Lung (tissue), 12 donors: Measurements from ENCODE around the gene PTTG2. TPM values are rescaled to one million over a fixed set of nuclear protein-coding genes. Genes with fewer than 3 reads are reported as not detected.
"Not testable (repeated sequence)": the region's sequence is repeated elsewhere in the genome, so short reads cannot be mapped to it uniquely, and the experiment has no call there.

Source experiments
- ATAC-seq: fragments of 200-7000 bp; cut with Tn5 transposase; one replicate; pipeline ENCODE4 v1.9.1; 2020; ENCODE audit warnings: moderate number of reproducible peaks; ENCODE audit not compliant: insufficient read depth, low FRiP score
- DNase-seq, 3 donors: peaks; one replicate each; pipeline ENCODE4 v3.0.0-alpha.2; 2013 to 2017
- H3K27ac ChIP-seq, 2 donors: one replicate each; pipeline ENCODE4 v1.5.1; 2013; ENCODE audit warnings: mild to moderate bottlenecking in 2 of 2, moderate library complexity in 2 of 2, control low read depth in 1 of 2, inconsistent platforms in 1 of 2, low read depth in 1 of 2, low read length in 1 of 2
- H3K27me3 ChIP-seq, 3 donors: one replicate each; pipeline ENCODE4 v1.5.1; 2013; ENCODE audit warnings: low read length in 2 of 3; ENCODE audit not compliant: control insufficient read depth in 3 of 3, insufficient read depth in 3 of 3
- H3K36me3 ChIP-seq, 4 donors: one replicate each; pipeline ENCODE4 v1.5.1; 2013; ENCODE audit warnings: low read length in 4 of 4, mild to moderate bottlenecking in 1 of 4, moderate library complexity in 1 of 4; ENCODE audit not compliant: control insufficient read depth in 4 of 4, insufficient read depth in 4 of 4
- H3K4me1 ChIP-seq, 5 donors: one replicate each; pipeline ENCODE4 v1.5.1; 2013; ENCODE audit warnings: low read length in 5 of 5, mild to moderate bottlenecking in 2 of 5, moderate library complexity in 1 of 5; ENCODE audit not compliant: control insufficient read depth in 5 of 5, insufficient read depth in 5 of 5
- H3K4me3 ChIP-seq: one replicate; pipeline ENCODE4 v1.5.1; 2013; ENCODE audit warnings: mild to moderate bottlenecking, control low read depth, moderate library complexity
- H3K9ac ChIP-seq, 2 donors: one replicate each; pipeline ENCODE4 v1.5.1; 2013; ENCODE audit warnings: low read length in 2 of 2, control low read depth in 1 of 2; ENCODE audit not compliant: insufficient read depth in 1 of 2
- H3K9me3 ChIP-seq, 4 donors: one replicate each; pipeline ENCODE4 v1.5.1; 2013; ENCODE audit warnings: low read length in 3 of 4, mild to moderate bottlenecking in 1 of 4, moderate library complexity in 1 of 4; ENCODE audit not compliant: control insufficient read depth in 4 of 4, insufficient read depth in 3 of 4
- CTCF ChIP-seq: IDR thresholded peaks from 2 replicates; pipeline ENCODE4 v1.5.1; 2012; ENCODE audit warnings: mild to moderate bottlenecking; ENCODE audit errors: control extremely low read depth, extremely low read depth
- WGBS, 2 donors: extraction: QIAGEN DNeasy Blood & Tissue Kit; methylation state at CpG; one replicate each; pipeline ENCODE4 v1.1.7; 2013; 5-methylcytosine and 5-hydroxymethylcytosine counted together
- polyA plus RNA-seq, 2 donors: library from polyadenylated mRNA; stranded (reverse); fragments of 200-250 nt; gene quantifications; one replicate each; pipeline ENCODE4 v1.2.1, GENCODE V29; 2013
- total RNA-seq, 2 donors: library from RNA; depleted of rRNA in 1 of 2; stranded (reverse); fragments of >200 nt in 1 of 2; gene quantifications; one replicate each; pipeline ENCODE4 v1.2.1, GENCODE V29; 2014 to 2021
- donor health status: control.
- donor health status: control.
- donor health status: Bipolar disorder and iron deficiency.
- donor health status: healthy.
- donor health status: DM: yes; HTN: yes; CAD: no.

The PTTG2 gene
- total and polyA plus RNA-seq, 4 donors = 0.11 to 0.52 TPM; not detected in 2

GRCh38 chr4:37922328-37922727, 37.9 kb upstream of the PTTG2 start:
- TF ChIP-seq CTCF = no peak
- H3K27me3 ChIP-seq = no peaks in the 10 kb centered on the region
- H3K36me3 ChIP-seq = no peaks in the 10 kb centered on the region
- peaks cover 0 to 1% (median 0%) of the 10 kb centered on the region in 5 donors for H3K4me1 ChIP-seq
- WGBS, 2 donors = 51 to 70% methylated on average over 4 of the region's 4 CpGs
- H3K27ac ChIP-seq = no peak overlapping the region
- no peak overlapping the region for H3K9ac ChIP-seq
- peaks cover 0 to 2% (median 0%) of the 10 kb centered on the region in 4 donors for H3K9me3 ChIP-seq
- H3K4me3 ChIP-seq = no peak overlapping the region
- ATAC-seq (no peak), DNase-seq (no peak)

DNA sequence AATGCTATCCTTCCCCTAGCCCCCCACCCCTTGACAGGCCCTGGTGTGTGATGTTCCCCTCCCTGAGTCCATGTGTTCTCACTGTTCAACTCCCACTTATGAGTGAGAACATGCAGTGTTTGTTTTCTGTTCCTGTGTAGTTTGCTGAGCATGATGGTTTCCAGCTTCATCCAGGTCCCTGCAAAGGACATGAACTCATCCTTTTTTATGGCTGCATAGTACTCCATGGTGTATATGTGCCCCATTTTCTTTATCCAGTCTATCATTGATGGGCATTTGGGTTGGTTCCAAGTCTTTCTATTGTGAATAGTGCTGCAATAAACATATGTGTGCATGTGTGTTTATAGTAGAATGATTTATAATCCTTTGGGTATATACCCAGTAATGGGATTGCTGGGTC, 37.1 kb upstream of the PTTG2 start:
- not testable (repeated sequence) for H3K4me1 ChIP-seq, H3K27ac ChIP-seq, H3K4me3 ChIP-seq, H3K27me3 ChIP-seq, DNase-seq, ATAC-seq, H3K36me3 ChIP-seq, H3K9ac ChIP-seq, H3K9me3 ChIP-seq

DNA sequence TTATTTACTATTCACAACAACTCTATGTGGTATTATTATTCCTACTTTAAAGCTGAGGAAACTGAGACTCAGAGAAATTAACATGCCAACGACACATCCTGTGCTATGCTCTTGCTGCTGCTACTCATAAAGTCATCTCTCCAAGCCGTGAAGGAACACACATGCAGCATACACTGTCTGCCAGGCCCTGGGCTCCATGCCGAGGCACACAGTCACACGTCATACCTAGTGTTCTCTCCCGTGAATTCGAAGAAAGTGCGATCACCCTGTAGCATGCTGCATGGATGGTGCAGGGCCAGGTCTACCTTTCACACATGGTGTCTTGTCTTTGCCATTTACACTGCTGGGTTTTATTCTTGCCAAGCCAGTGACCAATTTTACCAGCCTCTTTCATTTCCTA, 35.3 kb upstream of the PTTG2 start:
- WGBS, 2 donors = 83 to 90% methylated on average over 7 of the region's 7 CpGs
- no peak overlapping the region for H3K9ac ChIP-seq
- H3K4me3 ChIP-seq = no peak overlapping the region
- H3K9me3 ChIP-seq = peaks cover 0 to 2% (median 0%) of the 10 kb centered on the region in 4 donors
- H3K27me3 ChIP-seq = no peaks in the 10 kb centered on the region
- DNase-seq (no peak), ATAC-seq (no peak)
- H3K27ac ChIP-seq = no peak overlapping the region
- no peak for TF ChIP-seq CTCF
- H3K36me3 ChIP-seq = no peaks in the 10 kb centered on the region
- H3K4me1 ChIP-seq = peaks cover 0 to 6% (median 1%) of the 10 kb centered on the region in 5 donors

DNA sequence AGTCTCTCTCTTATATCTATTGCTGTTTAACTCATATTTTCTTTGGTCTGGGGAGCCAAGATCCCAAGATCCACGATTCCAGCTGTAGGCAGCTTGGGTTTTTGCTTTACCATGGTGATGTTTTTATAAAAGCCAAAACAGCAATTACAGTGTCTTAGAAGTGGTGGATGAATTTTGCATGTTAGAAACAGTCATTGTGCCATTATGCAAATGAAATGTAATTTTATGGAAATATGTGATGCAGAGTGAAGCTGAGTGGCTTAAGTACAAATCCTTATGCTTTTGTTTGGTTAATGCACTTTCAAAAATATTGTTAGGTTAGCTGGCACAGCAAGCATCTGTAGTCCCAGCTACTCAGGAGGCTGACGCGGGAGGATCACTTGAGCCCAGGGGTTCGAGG, 32.8 kb upstream of the PTTG2 start:
- H3K27ac ChIP-seq = no peak overlapping the region
- H3K9me3 ChIP-seq = peaks cover 0 to 2% (median 0%) of the 10 kb centered on the region in 4 donors

More for the DNA sequence above, 32.8 kb upstream of the PTTG2 start:
- no peak overlapping the region for H3K9ac ChIP-seq
- H3K36me3 ChIP-seq = no peaks in the 10 kb centered on the region
- no peak for ATAC-seq
- H3K4me1 ChIP-seq = peaks cover 0 to 6% (median 1%) of the 10 kb centered on the region in 5 donors
- 89 to 91% methylated on average over 4 of the region's 4 CpGs for WGBS, 2 donors
- TF ChIP-seq CTCF = no peak
- H3K4me3 ChIP-seq = no peak overlapping the region
- DNase-seq = peak in 2 of 3 donors; percentile 18 to 39
- no peaks in the 10 kb centered on the region for H3K27me3 ChIP-seq
